ENCODE results near the gene MLN. TPM values are rescaled to one million over a fixed set of nuclear protein-coding genes. Genes with fewer than 3 reads are reported as not detected.

MLN gene
- total RNA-seq, 1 experiment from 2014 or later, result not detected

DNA sequence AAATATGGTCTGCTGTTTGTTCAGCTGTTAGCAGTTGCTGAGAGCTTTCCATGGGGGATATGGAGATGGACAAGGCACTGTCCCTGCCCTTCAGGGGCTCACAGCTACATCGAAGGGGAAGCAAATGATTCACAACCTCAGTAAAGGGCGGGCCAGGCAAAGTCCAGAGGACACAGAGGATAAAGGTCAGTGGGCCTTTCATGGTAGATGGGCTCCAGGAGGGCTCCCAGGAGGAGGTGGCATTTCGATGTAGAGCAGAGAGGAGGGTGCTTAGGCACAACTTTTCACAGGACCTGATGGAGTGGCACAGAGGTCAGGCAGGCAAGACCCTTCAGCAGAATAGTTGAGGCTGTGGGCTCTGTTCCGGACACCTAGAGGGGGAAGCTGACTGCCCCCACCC lies 15.2 kb upstream of the MLN start:
- Histone ChIP-seq H4K5ac (ENCODE audit: insufficient read length, low read depth, low read length) (no peak overlapping the region), H3K4ac (ENCODE audit: low read depth, low read length) (no peak overlapping the region), H3K79me2 (ENCODE audit: insufficient read depth, low read length) (no peaks in the 10 kb centered on the region), H2AK5ac (ENCODE audit: insufficient read length, low read length) (no peak overlapping the region), H3T11ph (ENCODE audit: low read length) (no peak overlapping the region), H4K20me1 (ENCODE audit: control insufficient read depth, insufficient read depth, insufficient read length) (no peaks in the 10 kb centered on the region), H2BK15ac (ENCODE audit: low read depth, low read length) (no peak overlapping the region), H3K79me1 (ENCODE audit: insufficient read depth, low read depth, low read length, poor library complexity, severe bottlenecking) (no peaks in the 10 kb centered on the region), H3K23ac (ENCODE audit: insufficient read length, low read depth, low read length) (no peak overlapping the region), H4K91ac (ENCODE audit: insufficient read length, low read depth, low read length) (no peak overlapping the region), H2BK12ac (ENCODE audit: insufficient read length, low read depth, low read length) (no peak overlapping the region), H2BK20ac (ENCODE audit: low read depth, low read length, poor library complexity, severe bottlenecking) (no peak overlapping the region), H4K8ac (replicated peaks; ENCODE audit: insufficient read length, low read depth, low read length) (no peak overlapping the region), H3K27ac (ENCODE audit: insufficient read length, low read depth, low read length) (no peak overlapping the region), H2BK120ac (ENCODE audit: low read depth, low read length, poor library complexity, severe bottlenecking) (no peak overlapping the region), H3K4me1 (ENCODE audit: insufficient read depth, low read length) (peaks cover 3% of the 10 kb centered on the region; the same call in 1 of the 2 replicates), H3K14ac (ENCODE audit: insufficient read depth, low read length) (no peak overlapping the region), H3K9ac (ENCODE audit: extremely low read depth, insufficient read length, low read length) (no peak overlapping the region), H2AFZ (ENCODE audit: low read length) (no peak overlapping the region), H3K23me2 (ENCODE audit: insufficient read length, low read depth, low read length, poor library complexity, severe bottlenecking) (no peaks in the 10 kb centered on the region), H3K18ac (ENCODE audit: insufficient read length, low read depth, low read length) (no peak overlapping the region), H2BK5ac (ENCODE audit: insufficient read length, low read length) (no peak overlapping the region), H3K56ac (ENCODE audit: insufficient read length, low read depth, low read length) (no peak overlapping the region), H3K27me3 (ENCODE audit: insufficient read depth, low read length) (no peaks in the 10 kb centered on the region), H3K4me2 (ENCODE audit: insufficient read depth, insufficient read length, low read length) (no peak overlapping the region), H3K9me3 (ENCODE audit: control insufficient read depth, low read depth, low read length) (no peaks in the 10 kb centered on the region)
- no peak for DNase-seq
- no peaks in the 10 kb centered on the region; a peak in 1 of 5 replicates for H3K9me3 Mint-ChIP-seq
- peaks cover 51 to 70% of the 10 kb centered on the region in 2 experiments for H3K4me1 Mint-ChIP-seq
- TF ChIP-seq CTCF (conservative IDR thresholded peaks at IDR 0.05), result no peak
- H3K36me3 Mint-ChIP-seq (ENCODE audit: insufficient read depth in 1 of 3, low read depth in 3 of 3), result no peaks in the 10 kb centered on the region
- H3K4me3 Mint-ChIP-seq, result no peak overlapping the region; a peak in 1 of 5 replicates
- peak overlapping the region in 2 of 3 experiments; percentile 18 to 21; a peak in 2 of 7 replicates for H3K27ac Mint-ChIP-seq
- no CpG with 5 or more reads among the region's 4 CpGs for WGBS (ENCODE audit: extremely low coverage, insufficient read length, low lambda C conversion rate)
- peaks cover 1% of the 10 kb centered on the region for H3K27me3 Mint-ChIP-seq (ENCODE audit: low read depth)

All from H9 (cell line).